Kidney (tissue), 14 donors: Measurements from ENCODE around the gene MYH9. TPM values are rescaled to one million over a fixed set of nuclear protein-coding genes. Genes with fewer than 3 reads are reported as not detected.
A peak's percentile ranks its signal among the peaks of the same experiment; 100 is the strongest.

Source experiments
- DNase-seq, 5 donors: peaks; one replicate each; pipeline ENCODE4 v3.0.0-alpha.2; 2013 to 2020
- FAIRE-seq: peaks from 2 replicates; lab custom pipeline; 2012; peaks lifted over from hg19 to GRCh38; lab: Jason Lieb, UNC
- H3K27ac ChIP-seq, 2 donors: one replicate each; pipeline ENCODE4 v1.7.0; 2013; ENCODE audit warnings: low read depth in 2 of 2, low read length in 2 of 2, inconsistent platforms in 1 of 2
- H3K27me3 ChIP-seq: one replicate; pipeline ENCODE4 v1.7.1; 2013; ENCODE audit warnings: low read length, inconsistent platforms; ENCODE audit not compliant: control insufficient read depth, insufficient read depth
- H3K36me3 ChIP-seq, 3 donors: one replicate each; pipeline versions ENCODE4 v1.7.0 to v1.7.1; 2013; ENCODE audit warnings: low read length in 3 of 3, control low read depth in 1 of 3, inconsistent platforms in 1 of 3; ENCODE audit not compliant: insufficient read depth in 3 of 3, control insufficient read depth in 2 of 3
- H3K4me1 ChIP-seq, 3 donors: one replicate each; pipeline versions ENCODE4 v1.7.0 to v1.7.1; 2013; ENCODE audit warnings: low read length in 3 of 3, inconsistent platforms in 1 of 3, low read depth in 1 of 3; ENCODE audit not compliant: control insufficient read depth in 2 of 3, insufficient read depth in 2 of 3
- H3K4me3 ChIP-seq, 3 donors: one replicate each; pipeline versions ENCODE4 v1.7.0 to v1.8.1; 2013; ENCODE audit warnings: low read length in 3 of 3, control low read depth in 1 of 3, inconsistent platforms in 1 of 3
- H3K9ac ChIP-seq, 3 donors: one replicate each; pipeline versions ENCODE4 v1.7.0 to v1.7.1; 2013; ENCODE audit warnings: low read length in 3 of 3, control low read depth in 1 of 3, inconsistent platforms in 1 of 3
- H3K9me3 ChIP-seq, 3 donors: one replicate each; pipeline versions ENCODE4 v1.7.0 to v1.7.1; 2013; ENCODE audit warnings: low read length in 3 of 3, control low read depth in 1 of 3, inconsistent platforms in 1 of 3; ENCODE audit not compliant: control insufficient read depth in 2 of 3, insufficient read depth in 1 of 3
- CTCF ChIP-seq: IDR thresholded peaks from 3 replicates; pipeline ENCODE4 v1.5.1; 2012; ENCODE audit warnings: mild to moderate bottlenecking, moderate library complexity, borderline replicate concordance; ENCODE audit not compliant: insufficient read depth; ENCODE audit errors: extremely low read depth
- intact Hi-C: fragments of 100-400 bp; cut with DNase I; formaldehyde crosslinking; loops from one replicate; pipeline ENCODE4 v1.11.1; 2022
- polyA plus RNA-seq: library from polyadenylated mRNA; stranded (reverse); fragments of 350-450 nt; fragmentation: Illumina TruSeq; extraction: RNeasy Lipid Tissue Mini Kit (QIAGEN cat#74804); gene quantifications from one replicate; pipeline ENCODE4 v1.2.3, GENCODE V29; 2014; ENCODE audit warnings: low read depth, low replicate concordance; ENCODE audit not compliant: insufficient read depth
- total RNA-seq: library from RNA; stranded (reverse); fragmentation: NEBNext Ultra II Directional; extraction: Animal tissue kit (Norgen Biotek cat#: 25700); gene quantifications from one replicate; pipeline ENCODE4 v1.2.1, GENCODE V29; 2021
- donor health status: control.
- donor health status: control.
- donor health status: control.
- donor health status: control.
- donor health status: control.
- donor health status: DM: yes; HTN: yes; CAD: no.
- donor health status: Normal renal cell carcinoma (clear cell type).

Gene MYH9
- total and polyA plus RNA-seq, 2 donors from 2014 or later, result 85.2 to 655 TPM

- H3K36me3 ChIP-seq, result peaks cover 7 to 53% (median 21%) of the 10 kb centered on the region in 3 donors
- peak overlapping the region; percentile 95 to 97 for H3K27ac ChIP-seq
- H3K27me3 ChIP-seq, result no peaks in the 10 kb centered on the region
- peaks cover 5 to 82% (median 82%) of the 10 kb centered on the region in 3 donors for H3K4me1 ChIP-seq
- DNase-seq (no peak), FAIRE-seq (no peak)
- intact Hi-C loops, result no loop called here
- TF ChIP-seq CTCF, result no peak
- no peak overlapping the region for H3K4me3 ChIP-seq
- H3K9me3 ChIP-seq, result no peaks in the 10 kb centered on the region
- peak overlapping the region in 1 of 3 donors; percentile 70 for H3K9ac ChIP-seq
Observed at GRCh38 chr22:36334081-36334820, 53.5 kb downstream of the MYH9 start.

- Histone ChIP-seq H3K4me3 (no peak overlapping the region), H3K9me3 (no peaks in the 10 kb centered on the region), H3K27ac (peak overlapping the region; percentile 95 to 97), H3K9ac (peak overlapping the region in 1 of 3 donors; percentile 70), H3K36me3 (peaks cover 5 to 47% (median 21%) of the 10 kb centered on the region in 3 donors), H3K4me1 (peaks cover 5 to 88% (median 82%) of the 10 kb centered on the region in 3 donors), H3K27me3 (no peaks in the 10 kb centered on the region)
- FAIRE-seq, result no peak
- DNase-seq, result peak in 1 of 5 donors; percentile 35
- no peak for TF ChIP-seq CTCF
- intact Hi-C loops, result no loop called here
Observed at GRCh38 chr22:36333644-36334043, 54.1 kb downstream of the MYH9 start.

- Histone ChIP-seq H3K36me3 (peaks cover 5 to 48% (median 19%) of the 10 kb centered on the region in 3 donors), H3K4me1 (peaks cover 14 to 94% (median 91%) of the 10 kb centered on the region in 3 donors), H3K27ac (peak overlapping the region; percentile 95 to 97), H3K9me3 (no peaks in the 10 kb centered on the region), H3K4me3 (no peak overlapping the region), H3K27me3 (no peaks in the 10 kb centered on the region), H3K9ac (peak overlapping the region in 2 of 3 donors; percentile 43 to 70)
- intact Hi-C loops, result no loop called here
- no peak for TF ChIP-seq CTCF
- FAIRE-seq (no peak), DNase-seq (peak in 4 of 5 donors; percentile 81 to 91 (median 86))
Observed at GRCh38 chr22:36332623-36333332, 55.0 kb downstream of the MYH9 start.
